H1 (cell line): ENCODE results near the gene ACSF3. TPM values are rescaled to one million over a fixed set of nuclear protein-coding genes. Genes with fewer than 3 reads are reported as not detected.

Source experiments
- CTCF ChIA-PET: fragments of 300-600 bp; sonication (Branson Sonifier 250); formaldehyde crosslinking; loops from one replicate; lab custom pipeline; 2021; ENCODE audit not compliant: partially characterized antibody; lab: Charles Lee
- POLR2A ChIA-PET: fragments of 300-600 bp; sonication (Branson Sonifier 250); formaldehyde crosslinking; loops from one replicate; lab custom pipeline; 2021; ENCODE audit warnings: inconsistent platforms; ENCODE audit not compliant: partially characterized antibody; lab: Charles Lee
- DNase-seq, 2 experiments: peaks; one replicate each; pipeline versions ENCODE4 v3.0.0 to v3.0.0-alpha.2; 2010 to 2022; ENCODE audit warnings: low spot score in 2 of 2, low read depth in 1 of 2, mixed read lengths in 1 of 2
- FAIRE-seq: peaks from 2 replicates; lab custom pipeline; 2011; peaks lifted over from hg19 to GRCh38; lab: Jason Lieb, UNC
- H2AFZ ChIP-seq: 2 replicates; pipeline ENCODE4 v1.8.1; 2012; ENCODE audit warnings: low read length, inconsistent platforms
- H2AK5ac ChIP-seq: 2 replicates; pipeline ENCODE4 v1.6.1; 2013; ENCODE audit warnings: low read depth, low read length
- H2BK120ac ChIP-seq: replicated peaks from 2 replicates; pipeline ENCODE3; 2013; ENCODE audit warnings: low read depth, low read length, inconsistent platforms
- H2BK12ac ChIP-seq: 2 replicates; pipeline ENCODE4 v1.6.1; 2013; ENCODE audit warnings: low read depth, low read length
- H2BK15ac ChIP-seq: 2 replicates; pipeline ENCODE4 v1.6.1; 2013; ENCODE audit warnings: low read length
- H2BK20ac ChIP-seq: 2 replicates; pipeline ENCODE4 v1.6.1; 2013; ENCODE audit warnings: low read length
- H2BK5ac ChIP-seq: 2 replicates; pipeline ENCODE4 v1.6.1; 2013; ENCODE audit warnings: low read depth, low read length
- H3K14ac ChIP-seq: 2 replicates; pipeline ENCODE4 v1.6.1; 2013; ENCODE audit warnings: inconsistent platforms; ENCODE audit not compliant: insufficient read length
- H3K18ac ChIP-seq: 2 replicates; pipeline ENCODE4 v1.6.1; 2013; ENCODE audit warnings: low read length; ENCODE audit errors: extremely low read depth
- H3K23ac ChIP-seq: 2 replicates; pipeline ENCODE4 v1.6.1; 2013; ENCODE audit warnings: inconsistent platforms; ENCODE audit not compliant: insufficient read length
- H3K23me2 ChIP-seq: 2 replicates; pipeline ENCODE4 v1.6.1; 2013; ENCODE audit warnings: low read depth, low read length
- H3K27ac ChIP-seq: 2 replicates; pipeline ENCODE4 v1.6.1; 2011; ENCODE audit warnings: low read depth, low read length, inconsistent platforms
- H3K27me3 ChIP-seq, 4 experiments: replicated peaks in 1 of 4; 1 replicate in 1 of 4; 2 replicates in 3 of 4; pipeline versions ENCODE4 v1.6.1 to v1.8.1; 2011 to 2013; ENCODE audit warnings: low read length in 3 of 4, mild to moderate bottlenecking in 3 of 4, inconsistent platforms in 2 of 4, mixed read lengths in 2 of 4, moderate library complexity in 1 of 4; ENCODE audit not compliant: control insufficient read depth in 3 of 4, insufficient read depth in 3 of 4; ENCODE audit errors: extremely low read depth in 1 of 4
- H3K36me3 ChIP-seq, 4 experiments: 2 replicates each; pipeline versions ENCODE4 v1.6.1 to v1.8.1; 2011 to 2013; ENCODE audit warnings: mild to moderate bottlenecking in 4 of 4, low read length in 3 of 4, moderate library complexity in 2 of 4, control low read depth in 1 of 4, inconsistent platforms in 1 of 4; ENCODE audit not compliant: insufficient read depth in 4 of 4, control insufficient read depth in 2 of 4
- H3K4ac ChIP-seq: replicated peaks from 2 replicates; pipeline ENCODE3; 2013; ENCODE audit warnings: low read length, low read depth, mixed read lengths, inconsistent platforms; ENCODE audit not compliant: insufficient read length
- H3K4me1 ChIP-seq, 4 experiments: replicated peaks in 1 of 4; 1 replicate in 1 of 4; 2 replicates in 3 of 4; pipeline versions ENCODE4 v1.6.1 to v1.8.1; 2011 to 2013; ENCODE audit warnings: low read length in 3 of 4, inconsistent platforms in 2 of 4, mixed read lengths in 1 of 4; ENCODE audit not compliant: insufficient read depth in 4 of 4, control insufficient read depth in 3 of 4
- H3K4me2 ChIP-seq, 2 experiments: 2 replicates each; pipeline versions ENCODE4 v1.6.1 to v1.8.1; 2011 to 2013; ENCODE audit warnings: low read depth in 2 of 2, low read length in 2 of 2, control low read depth in 1 of 2, inconsistent platforms in 1 of 2, mild to moderate bottlenecking in 1 of 2; ENCODE audit not compliant: insufficient read depth in 1 of 2
- H3K4me3 ChIP-seq, 4 experiments: fragments of 200-600, 300-600 bp in 1 of 4; sonication (generic), shearing (Covaris generic), sonication (Bioruptor Twin) in 1 of 4; 2 replicates each; pipeline versions ENCODE4 v1.5.1 to v1.8.1; 2011 to 2016; ENCODE audit warnings: low read length in 4 of 4, low read depth in 3 of 4, control low read depth in 2 of 4, inconsistent platforms in 2 of 4, mild to moderate bottlenecking in 2 of 4, mixed read lengths in 1 of 4, moderate library complexity in 1 of 4; ENCODE audit not compliant: insufficient read depth in 2 of 4; ENCODE audit errors: extremely low read depth in 1 of 4
- H3K56ac ChIP-seq: replicated peaks from 2 replicates; pipeline ENCODE3; 2013; ENCODE audit warnings: low read depth, mild to moderate bottlenecking, mixed read lengths, low read length, inconsistent platforms; ENCODE audit not compliant: insufficient read length
- H3K79me1 ChIP-seq: 2 replicates; pipeline ENCODE4 v1.6.1; 2013; ENCODE audit warnings: low read depth, low read length, control low read depth
- H3K79me2 ChIP-seq, 2 experiments: 2 replicates each; pipeline versions ENCODE4 v1.6.1 to v1.8.1; 2012 to 2013; ENCODE audit warnings: low read length in 2 of 2, mild to moderate bottlenecking in 2 of 2, inconsistent platforms in 1 of 2; ENCODE audit not compliant: insufficient read depth in 2 of 2, control insufficient read depth in 1 of 2
- H3K9ac ChIP-seq, 4 experiments: replicated peaks in 1 of 4; 1 replicate in 1 of 4; 2 replicates in 3 of 4; pipeline versions ENCODE4 v1.6.1 to v1.8.1; 2011 to 2013; ENCODE audit warnings: low read depth in 3 of 4, low read length in 3 of 4, control low read depth in 2 of 4, mild to moderate bottlenecking in 2 of 4, moderate library complexity in 2 of 4, inconsistent platforms in 1 of 4; ENCODE audit errors: extremely low read depth in 1 of 4
- H3K9me3 ChIP-seq, 2 experiments: 2 replicates each; pipeline versions ENCODE4 v1.6.1 to v1.8.1; 2012 to 2013; ENCODE audit warnings: mild to moderate bottlenecking in 2 of 2, moderate library complexity in 2 of 2, control low read depth in 1 of 2, inconsistent platforms in 1 of 2, low read depth in 1 of 2, low read length in 1 of 2, mixed read lengths in 1 of 2; ENCODE audit not compliant: insufficient read depth in 2 of 2
- H4K20me1 ChIP-seq, 2 experiments: replicated peaks in 1 of 2; 2 replicates each; pipeline versions ENCODE3 to v1.8.1; 2011 to 2013; ENCODE audit warnings: inconsistent platforms in 2 of 2, low read length in 2 of 2, mild to moderate bottlenecking in 1 of 2; ENCODE audit not compliant: insufficient read depth in 2 of 2, control insufficient read depth in 1 of 2
- H4K5ac ChIP-seq: 2 replicates; pipeline ENCODE4 v1.6.1; 2013; ENCODE audit warnings: low read length, low read depth, mixed read lengths, inconsistent platforms; ENCODE audit not compliant: insufficient read length
- H4K8ac ChIP-seq: 2 replicates; pipeline ENCODE4 v1.8.0; 2013; ENCODE audit warnings: mild to moderate bottlenecking, moderate library complexity, low read length, inconsistent platforms; ENCODE audit not compliant: insufficient read depth; ENCODE audit errors: extremely low read depth
- H4K91ac ChIP-seq: replicated peaks from 2 replicates; pipeline ENCODE3; 2013; ENCODE audit warnings: low read length, mixed read lengths, inconsistent platforms; ENCODE audit not compliant: insufficient read length
- ASH2L ChIP-seq: fragments of 200-600, 300-600 bp; sonication (generic); IDR thresholded peaks from one replicate; pipeline ENCODE4 v1.7.1; 2017; ENCODE audit warnings: low read length
- ATF3 ChIP-seq: IDR thresholded peaks from 2 replicates; pipeline ENCODE4 v1.6.1; 2011; ENCODE audit warnings: low read depth, mild to moderate bottlenecking, low read length; ENCODE audit not compliant: insufficient read depth
- BRCA1 ChIP-seq: IDR thresholded peaks from 2 replicates; pipeline ENCODE4 v1.6.1; 2012; ENCODE audit warnings: low read depth, low read length, improper control_type of control experiment
- EZH2 ChIP-seq: fragments of 200-600 bp; sonication (generic); IDR thresholded peaks from 2 replicates; pipeline ENCODE4 v1.7.1; 2012; ENCODE audit warnings: low read depth, mild to moderate bottlenecking, moderate library complexity, low read length, inconsistent platforms; ENCODE audit not compliant: severe bottlenecking
- FOSL1 ChIP-seq: IDR thresholded peaks from 2 replicates; pipeline ENCODE4 v1.6.1; 2011; ENCODE audit warnings: mild to moderate bottlenecking, low read depth, low read length, moderate library complexity; ENCODE audit not compliant: insufficient read depth
- GTF2F1 ChIP-seq: IDR thresholded peaks from 2 replicates; pipeline ENCODE4 v1.6.1; 2012; ENCODE audit warnings: low read depth, low read length, improper control_type of control experiment, borderline replicate concordance
- JUN ChIP-seq: IDR thresholded peaks from 2 replicates; pipeline ENCODE4 v1.6.1; 2011; ENCODE audit warnings: low read depth, mild to moderate bottlenecking, improper control_type of control experiment, low read length
- KDM4A ChIP-seq: IDR thresholded peaks from one replicate; pipeline ENCODE4 v1.7.1; 2012; ENCODE audit warnings: low read depth, mild to moderate bottlenecking, moderate library complexity, low read length, inconsistent platforms; ENCODE audit not compliant: severe bottlenecking
- POU5F1 ChIP-seq: IDR thresholded peaks from 2 replicates; pipeline ENCODE4 v1.6.1; 2011; ENCODE audit warnings: low read depth, mild to moderate bottlenecking, low read length, moderate library complexity
- RFX5 ChIP-seq: IDR thresholded peaks from 2 replicates; pipeline ENCODE4 v1.6.1; 2011; ENCODE audit warnings: low read depth, low read length, improper control_type of control experiment, borderline replicate concordance
- SIX5 ChIP-seq: IDR thresholded peaks from 2 replicates; pipeline ENCODE4 v1.6.1; 2011; ENCODE audit warnings: mild to moderate bottlenecking, low read depth, low read length
- TCF12 ChIP-seq: IDR thresholded peaks from 2 replicates; pipeline ENCODE4 v1.6.1; 2011; ENCODE audit warnings: low read depth, mild to moderate bottlenecking, low read length
- WGBS, 2 experiments: shearing (Covaris generic) in 1 of 2; methylation state at CpG; one replicate each; pipeline versions ENCODE4 v1.1.6 to v1.1.7; 2013 to 2015; ENCODE audit warnings: low lambda C conversion rate in 2 of 2, mixed read lengths in 2 of 2, inconsistent platforms in 1 of 2, low coverage in 1 of 2, missing lambda C conversion rate in 1 of 2; ENCODE audit not compliant: insufficient replicate concordance in 2 of 2, insufficient coverage in 1 of 2, insufficient read length in 1 of 2; ENCODE audit errors: extremely low coverage in 1 of 2, missing lambda C conversion rate in 1 of 2; 5-methylcytosine and 5-hydroxymethylcytosine counted together
- polyA plus RNA-seq, 7 experiments: library from polyadenylated mRNA; depleted of rRNA in 3 of 7; stranded (reverse) in 5 of 7; unstranded in 2 of 7; fragments of >200 nt in 5 of 7; fragments of 200-250 nt in 2 of 7; gene quantifications; 1 replicate in 5 of 7; 2 replicates in 1 of 7; 4 replicates in 1 of 7; pipeline versions ENCODE4 v1.2.1 to v1.2.3, GENCODE V29; 2011 to 2013; ENCODE audit warnings: missing spikeins in 2 of 7, mixed read lengths in 2 of 7
- total RNA-seq: library from RNA; stranded (reverse); fragmentation: NEBNext Ultra II Directional; extraction: Animal tissue kit (Norgen Biotek cat#: 25700); gene quantifications from 2 replicates; pipeline ENCODE4 v1.2.1, GENCODE V29; 2021
- TF ChIP-seq, protein P1 (sequence below): IDR thresholded peaks from 2 replicates; pipeline ENCODE4 v1.6.1; 2011; ENCODE audit warnings: low read length, improper control_type of control experiment

ACSF3 gene
- total and polyA plus RNA-seq, 2 of the 8 experiments (the other 6 are each of a cell fraction or from before 2014, with no cell fraction given) = 15.6 to 22.9 TPM

GRCh38 chr16:89119661-89120141, 26.0 kb downstream of the ACSF3 start:
- CTCF ChIA-PET = no interaction called here
- peaks cover 0 to 23% (median 13%) of the 10 kb centered on the region in 4 experiments; a peak in 6 of 8 replicates for H3K36me3 ChIP-seq
- TF ChIP-seq EZH2 = no peak
- no peak for TF ChIP-seq ASH2L
- no peak for TF ChIP-seq POU5F1
- no peak for TF ChIP-seq ATF3
- TF ChIP-seq TCF12 = no peak
- no peak for TF ChIP-seq GTF2F1
- no peak for TF ChIP-seq KDM4A
- no peak for TF ChIP-seq FOSL1
- TF ChIP-seq, protein P1, sequence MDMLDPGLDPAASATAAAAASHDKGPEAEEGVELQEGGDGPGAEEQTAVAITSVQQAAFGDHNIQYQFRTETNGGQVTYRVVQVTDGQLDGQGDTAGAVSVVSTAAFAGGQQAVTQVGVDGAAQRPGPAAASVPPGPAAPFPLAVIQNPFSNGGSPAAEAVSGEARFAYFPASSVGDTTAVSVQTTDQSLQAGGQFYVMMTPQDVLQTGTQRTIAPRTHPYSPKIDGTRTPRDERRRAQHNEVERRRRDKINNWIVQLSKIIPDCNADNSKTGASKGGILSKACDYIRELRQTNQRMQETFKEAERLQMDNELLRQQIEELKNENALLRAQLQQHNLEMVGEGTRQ = no peak
- TF ChIP-seq JUN = no peak
- no peak for TF ChIP-seq BRCA1
- no peak for TF ChIP-seq RFX5
- no peak for TF ChIP-seq SIX5

More at GRCh38 chr16:89119661-89120141, 26.0 kb downstream of the ACSF3 start:
- Histone ChIP-seq H3K4me2 (no peak overlapping the region), H3K4ac (no peak overlapping the region), H2BK20ac (no peak overlapping the region), H2AK5ac (no peak overlapping the region), H3K4me3 (no peak overlapping the region), H3K9me3 (no peaks in the 10 kb centered on the region), H3K23me2 (no peaks in the 10 kb centered on the region), H3K9ac (no peak overlapping the region), H3K23ac (no peak overlapping the region), H3K27me3 (no peaks in the 10 kb centered on the region), H4K91ac (no peak overlapping the region), H3K56ac (no peak overlapping the region), H3K14ac (no peak overlapping the region), H2BK120ac (no peak overlapping the region), H3K18ac (no peak overlapping the region), H4K8ac (no peak overlapping the region), H3K79me1 (0 out of 2 replicates have a peak, but pooled peaks cover 4% of the 10 kb centered on the region), H2BK15ac (no peak overlapping the region), H2BK12ac (no peak overlapping the region), H4K20me1 (peaks cover 0 to 16% of the 10 kb centered on the region in 2 experiments), H2BK5ac (no peak overlapping the region), H4K5ac (no peak overlapping the region), H3K4me1 (peaks cover 0 to 3% (median 3%) of the 10 kb centered on the region in 4 experiments; a peak in 2 of 7 replicates), H3K79me2 (no peaks in the 10 kb centered on the region; a peak in 1 of 4 replicates), H2AFZ (no peak overlapping the region), H3K27ac (no peak overlapping the region)
- FAIRE-seq (no peak), DNase-seq (no peak)
- 94% methylated on average over 30 of the region's 31 CpGs; no CpG with 5 or more reads in 1 of the 2 experiments for WGBS, 2 experiments
- POLR2A ChIA-PET = no interaction called here
